Peyer's patch (tissue), 4 donors: ENCODE data around the gene MYO3B.

Experiments used
- CTCF ChIP-seq, 6 experiments: fragments of 450-650 bp in 4 of 6; fragments of 200-600 bp in 2 of 6; sonication (generic) in 1 of 6; IDR thresholded peaks; one replicate each; pipeline ENCODE4 v1.5.1; 2017 to 2019; ENCODE audit warnings: antibody characterized with exemption in 6 of 6, mild to moderate bottlenecking in 3 of 6, moderate library complexity in 1 of 6
- POLR2A ChIP-seq, 2 donors: fragments of 450-650 bp; IDR thresholded peaks; one replicate each; pipeline ENCODE4 v1.5.1; 2017; ENCODE audit warnings: antibody characterized with exemption in 2 of 2, mild to moderate bottlenecking in 2 of 2, moderate library complexity in 2 of 2

GRCh38 chr2:170180031-170180566, 2.2 kb downstream of the MYO3B start:
- TF ChIP-seq CTCF (IDR thresholded peaks at IDR 0.05) (no peak), POLR2A (IDR thresholded peaks at IDR 0.05) (no peak)
